ENCODE measurements around the gene ETV6.

ETV6 gene

DNA sequence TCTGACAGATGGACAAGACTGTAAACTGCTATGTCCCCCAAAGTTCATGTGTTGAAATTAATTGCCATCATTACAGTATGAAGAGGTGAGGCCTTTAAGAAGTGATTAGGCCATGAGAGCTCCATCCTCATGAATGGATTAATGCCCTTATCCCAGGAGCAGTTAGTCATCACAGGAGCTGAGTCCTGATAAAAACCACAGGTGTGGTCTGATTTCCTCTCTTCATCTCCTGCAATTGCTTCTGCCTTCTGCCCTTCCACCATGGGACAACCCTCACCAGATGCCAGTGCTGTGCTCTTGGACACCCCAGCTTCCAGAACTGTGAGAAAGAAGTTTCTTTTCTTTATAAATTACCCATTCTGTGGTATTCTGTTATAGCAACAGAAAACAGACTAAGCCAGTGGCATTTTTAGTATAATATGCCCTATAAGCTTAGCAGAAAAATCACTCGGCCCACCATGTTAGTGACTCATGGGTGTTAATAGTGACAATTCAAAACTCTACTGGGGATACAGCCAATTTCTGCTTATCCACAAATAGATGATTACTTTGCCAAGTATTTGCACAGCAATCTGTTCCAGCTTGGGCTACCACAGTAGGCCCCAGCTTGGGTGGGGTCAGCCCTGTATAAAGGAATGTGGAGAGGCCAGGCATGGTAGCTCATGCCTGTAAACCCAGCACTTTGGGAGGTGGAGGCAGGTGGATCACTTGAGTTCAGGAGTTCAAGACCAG is 292.3 kb downstream of the ETV6 start:
- H3K27me3 Mint-ChIP-seq, result no peaks in the 10 kb centered on the region
- H3K27ac Mint-ChIP-seq, result no peak overlapping the region

DNA sequence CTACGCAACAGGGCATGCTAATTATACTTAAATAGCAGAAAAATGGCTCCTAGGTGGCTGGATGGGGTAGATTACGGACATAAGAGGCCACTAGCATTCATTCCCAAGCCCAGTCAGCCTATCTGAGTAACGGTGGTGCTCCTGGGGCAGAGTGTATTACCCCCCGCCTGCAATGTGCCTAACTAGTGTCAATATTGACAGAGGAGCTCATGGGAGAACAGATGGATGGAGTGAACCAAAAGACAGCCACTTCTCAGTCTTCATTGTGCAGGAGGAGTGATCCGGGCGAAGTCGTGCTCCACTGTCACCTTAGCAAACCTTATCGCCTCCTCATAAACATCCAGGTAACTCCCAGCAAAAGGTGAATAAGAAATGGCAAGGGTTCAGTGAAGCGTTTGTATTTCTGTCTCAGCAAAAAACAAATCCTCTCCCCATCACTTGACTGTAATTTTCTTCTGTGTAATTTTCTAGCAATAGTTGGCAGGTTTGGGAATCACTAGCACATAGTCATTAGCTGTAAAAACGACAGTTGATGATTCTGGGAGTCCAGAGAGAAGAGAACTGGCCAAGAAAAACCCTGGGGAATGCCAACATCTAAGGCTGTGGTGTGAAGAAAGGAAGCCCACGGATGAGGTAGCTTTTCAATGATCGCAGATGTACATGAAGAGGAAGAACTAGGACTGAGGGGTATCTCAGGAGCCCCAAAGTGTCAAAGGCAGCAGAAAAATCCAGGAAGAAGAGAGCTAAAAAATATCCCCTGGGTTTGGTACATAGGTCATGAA is 294.6 kb downstream of the ETV6 start:
- Mint-ChIP-seq H3K36me3 (no peaks in the 10 kb centered on the region), H3K4me1 (peaks cover 4% of the 10 kb centered on the region), H3K9me3 (no peaks in the 10 kb centered on the region), H3K4me3 (no peak overlapping the region), H3K27me3 (no peaks in the 10 kb centered on the region), H3K27ac (no peak overlapping the region)

More for the DNA sequence above, 292.3 kb downstream of the ETV6 start:
- H3K4me3 Mint-ChIP-seq, result no peak overlapping the region
- H3K36me3 Mint-ChIP-seq, result no peaks in the 10 kb centered on the region
- H3K4me1 Mint-ChIP-seq, result no peaks in the 10 kb centered on the region
- no peaks in the 10 kb centered on the region for H3K9me3 Mint-ChIP-seq

Measured in activated naive CD4-positive, alpha-beta T cell treated with anti-CD3 and anti-CD28 coated beads, Interleukin-2, amount 50 U/mL, for 24 hours (primary cell).